HG03025 (cell line): ENCODE data around the gene PRKAR2A.

Experiments
- ATAC-seq: cut with Tn5 transposase; IDR thresholded peaks from one replicate; pipeline ENCODE4 v1.9.1; 2021; ENCODE audit warnings: mild to moderate bottlenecking, moderate library complexity; ENCODE audit not compliant: unreplicated experiment, low FRiP score

The PRKAR2A gene

DNA sequence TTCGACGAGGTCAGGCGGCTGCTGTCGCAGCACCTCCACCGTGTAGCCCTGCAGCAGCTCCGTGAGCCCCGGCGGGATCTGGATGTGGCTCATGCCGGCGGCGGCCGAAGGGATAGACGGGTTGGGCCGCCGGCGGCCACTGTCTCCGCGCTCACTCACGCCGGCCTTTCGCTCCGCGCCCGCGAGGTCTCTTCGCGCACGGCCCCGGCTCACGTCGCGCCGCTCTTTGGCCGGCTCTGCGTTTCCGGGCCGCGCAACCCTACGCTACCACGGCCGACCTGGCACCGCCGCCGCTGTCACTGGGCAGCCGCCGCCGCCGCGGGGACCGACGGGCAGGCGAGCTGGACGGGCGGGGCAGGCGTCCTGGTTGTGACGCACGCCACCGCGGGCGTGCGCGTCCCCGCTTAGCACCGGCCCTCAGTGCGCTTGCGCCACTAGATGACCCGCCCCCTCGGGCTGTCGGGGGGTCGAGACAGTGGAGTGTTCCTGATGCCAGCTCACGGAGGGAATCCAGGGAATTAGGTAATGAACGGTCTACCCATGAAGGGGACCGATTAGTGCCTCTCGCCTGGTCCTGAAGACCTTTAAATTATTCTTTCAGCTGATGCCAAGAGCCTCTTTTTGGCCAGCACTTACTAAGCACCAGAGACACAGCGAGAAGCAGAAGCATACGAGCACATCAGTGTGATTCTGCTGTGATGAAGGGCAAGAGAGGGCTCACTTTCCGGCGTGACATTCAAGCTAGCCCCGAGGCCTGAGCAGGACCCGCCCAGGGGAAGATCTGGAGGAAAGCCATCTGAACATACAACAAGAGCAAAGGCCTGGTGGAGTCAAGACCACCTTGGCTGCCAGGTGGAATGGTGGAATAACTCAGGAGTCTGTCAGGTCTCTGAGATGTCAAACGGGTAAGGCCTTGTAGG lies at the start of gene PRKAR2A:
PRKAR2A (minus strand) TSS at position 371 of the 920 bp plus-strand sequence; CDS start at position 93, 278 bp downstream.
- peak; percentile 84 for ATAC-seq

- ATAC-seq, result no peak
These were observed 49.3 kb upstream of the PRKAR2A start for GRCh38 chr3:48896936-48897335.

DNA sequence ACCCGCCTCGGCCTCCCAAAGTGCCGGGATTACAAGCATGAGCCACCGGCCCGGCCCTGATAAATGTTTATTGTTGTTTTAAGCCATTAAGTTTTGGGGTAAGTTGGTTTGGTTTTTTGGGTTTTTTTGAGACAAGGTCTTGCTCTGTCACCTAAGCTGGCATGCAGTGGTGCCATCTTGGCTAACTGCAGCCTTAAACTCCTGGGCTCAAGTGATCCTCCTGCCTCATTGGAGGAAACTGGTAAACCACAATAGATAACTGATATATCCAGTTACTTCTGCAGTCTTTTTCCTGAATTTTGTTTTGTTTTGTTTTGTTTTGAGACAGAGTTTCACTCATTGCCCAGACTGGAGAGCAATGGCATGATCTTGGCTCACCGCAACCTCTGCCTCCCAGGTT lies 46.8 kb upstream of the PRKAR2A start:
- ATAC-seq, result no peak

DNA sequence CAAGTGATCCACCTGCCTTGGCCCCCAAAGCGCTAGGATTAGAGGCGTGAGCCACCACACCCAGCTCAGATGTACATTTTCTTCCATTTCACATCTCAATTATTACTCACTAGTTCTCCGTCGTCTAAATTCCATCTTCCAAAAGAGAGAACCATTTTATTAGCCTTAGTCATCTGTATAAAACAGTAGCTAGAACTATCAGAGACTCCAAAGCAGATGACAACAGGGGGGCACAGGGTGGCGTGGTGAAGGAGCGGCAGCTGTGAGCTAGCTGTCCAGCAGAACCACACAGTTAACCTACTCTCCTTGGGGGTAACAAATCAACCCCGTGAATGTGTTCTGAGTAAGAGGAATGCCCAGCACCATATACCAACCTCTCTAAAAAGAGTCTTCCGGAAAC lies 43.9 kb upstream of the PRKAR2A start:
- no peak for ATAC-seq

DNA sequence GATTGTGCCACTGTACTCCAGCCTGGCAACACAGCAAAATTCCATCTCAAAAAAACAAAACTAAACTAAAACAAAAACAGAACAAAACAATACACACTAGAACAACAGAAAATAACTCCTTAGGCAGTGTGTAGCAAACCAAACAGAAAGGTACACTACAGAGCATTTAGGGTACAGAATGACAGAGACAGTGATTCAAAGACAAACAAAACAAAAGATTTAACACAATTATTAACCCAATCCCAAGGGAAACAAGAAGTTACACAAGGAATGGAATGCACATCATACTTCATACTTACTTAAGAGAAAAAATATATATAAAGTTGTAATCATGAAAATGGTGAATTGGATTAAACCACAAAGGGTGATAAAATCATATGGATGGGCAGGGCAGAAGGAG lies 38.1 kb upstream of the PRKAR2A start:
- no peak for ATAC-seq

DNA sequence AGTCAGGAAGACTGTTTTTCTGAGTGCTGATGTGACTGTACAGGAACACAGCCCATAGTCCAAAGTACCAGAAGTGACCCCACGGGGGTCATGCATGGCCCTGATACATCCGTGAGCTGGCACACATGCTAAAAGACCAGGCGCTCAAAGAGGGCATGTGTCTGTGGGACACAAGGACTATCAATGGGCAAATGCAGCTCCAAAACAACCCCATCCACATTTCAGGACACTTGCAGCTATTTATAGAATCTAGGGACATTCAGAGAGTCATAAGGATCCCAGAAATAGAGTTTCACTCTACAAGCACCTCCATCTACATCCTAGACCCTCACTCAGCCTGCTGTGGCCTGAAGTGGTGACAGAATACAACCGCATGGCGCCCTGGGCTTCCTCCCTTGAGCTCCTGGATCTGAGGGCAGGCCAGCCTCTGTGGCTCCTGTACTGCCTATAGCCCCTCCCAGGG lies 34.0 kb upstream of the PRKAR2A start:
- ATAC-seq, result no peak

DNA sequence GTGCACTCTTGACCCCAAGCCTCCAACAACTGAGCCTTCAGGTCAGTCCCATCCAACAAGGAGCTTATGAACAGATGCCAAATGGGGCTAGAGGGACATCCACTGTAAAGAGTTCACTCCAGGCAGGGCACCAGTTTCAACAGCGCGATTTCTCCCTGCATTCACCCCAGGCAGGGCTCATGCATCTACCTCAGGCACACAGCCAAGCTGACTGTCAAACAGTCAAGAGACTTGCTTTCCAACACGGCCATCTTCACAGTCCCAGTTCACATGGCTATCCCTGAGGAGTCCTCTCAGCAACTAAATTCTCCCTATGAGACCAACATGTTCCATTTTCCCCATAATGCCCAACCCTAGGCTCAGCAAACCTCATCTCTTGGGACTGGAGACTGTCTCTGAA lies 33.3 kb upstream of the PRKAR2A start:
- no peak for ATAC-seq

GRCh38 chr3:48879994-48880377 lies 32.3 kb upstream of the PRKAR2A start:
- no peak for ATAC-seq

DNA sequence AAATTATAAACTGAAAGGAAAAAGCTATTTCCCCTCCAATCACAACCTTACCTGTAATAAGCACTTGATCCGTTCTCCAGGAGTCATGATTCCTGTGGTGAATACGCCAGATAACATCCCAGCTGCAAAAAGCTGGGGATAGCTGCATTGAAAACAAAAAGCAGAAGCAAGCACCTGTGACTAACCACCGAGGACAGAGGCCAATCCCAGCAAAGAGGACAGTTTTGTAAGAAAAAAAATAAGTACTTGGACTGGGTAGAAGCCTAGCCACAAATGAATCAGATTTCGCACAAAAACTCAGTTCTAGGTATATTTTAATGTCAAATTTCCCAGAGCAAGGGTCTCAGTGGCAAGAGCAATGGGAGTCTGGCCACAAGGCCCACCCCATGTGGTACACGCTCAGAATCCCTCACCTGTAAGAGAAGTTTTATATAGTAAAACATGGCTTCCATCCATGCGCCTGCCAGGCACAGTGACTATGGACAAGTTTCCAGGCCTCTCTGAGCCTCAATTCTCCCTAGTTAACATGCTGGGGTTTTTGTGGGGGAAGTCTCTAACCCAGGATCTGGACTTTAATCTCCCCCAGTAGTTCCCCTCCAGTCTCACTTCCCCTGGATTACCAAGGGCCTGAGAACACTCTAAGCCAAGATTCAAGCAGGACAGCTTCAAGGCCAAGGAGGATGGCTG lies 31.8 kb upstream of the PRKAR2A start:
- ATAC-seq, result no peak

DNA sequence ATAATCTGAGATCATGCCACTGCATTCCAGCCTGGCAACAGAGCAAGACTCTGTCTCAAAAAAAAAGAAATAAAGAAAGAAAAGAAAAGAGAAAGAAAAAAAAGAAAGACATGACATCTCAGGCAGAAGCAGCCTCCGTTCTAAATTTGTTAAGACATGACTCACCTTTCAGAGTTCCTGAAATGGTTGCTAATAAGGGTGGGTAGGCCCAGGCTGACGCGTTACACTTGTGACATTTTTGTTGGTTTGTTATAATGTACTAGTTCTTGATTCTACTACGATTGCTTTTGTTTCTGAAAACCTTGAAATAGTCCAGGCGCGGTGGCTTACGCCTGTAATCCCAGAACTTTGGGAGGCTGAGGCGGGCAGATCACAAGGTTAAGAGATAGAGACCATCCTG lies 30.0 kb upstream of the PRKAR2A start:
- no peak for ATAC-seq

- ATAC-seq, result no peak
These were observed 15.4 kb upstream of the PRKAR2A start for GRCh38 chr3:48863122-48863521.

GRCh38 chr3:48859206-48859605 lies 11.5 kb upstream of the PRKAR2A start:
- no peak for ATAC-seq

DNA sequence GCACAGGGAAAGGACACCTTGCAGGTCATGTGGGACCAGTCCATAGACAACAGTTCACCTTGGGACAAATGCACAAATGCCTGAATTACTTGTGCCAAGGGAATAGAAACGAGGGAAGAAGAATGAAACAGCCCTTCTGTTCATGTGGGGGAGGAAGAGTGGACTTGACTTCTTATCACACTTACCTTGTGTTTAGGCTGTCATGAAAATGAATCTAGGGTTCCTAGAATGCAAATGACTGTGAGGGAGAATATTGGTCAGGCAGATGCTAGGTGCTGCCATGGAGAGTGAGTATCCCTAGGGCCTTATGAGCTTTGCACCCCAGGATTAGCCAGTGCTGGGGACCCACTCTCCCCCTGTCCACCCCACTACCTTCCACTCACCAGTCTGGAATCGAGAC lies 11.0 kb upstream of the PRKAR2A start:
- ATAC-seq, result no peak

- ATAC-seq, result no peak
These were observed 10.0 kb upstream of the PRKAR2A start for GRCh38 chr3:48857641-48858040.

DNA sequence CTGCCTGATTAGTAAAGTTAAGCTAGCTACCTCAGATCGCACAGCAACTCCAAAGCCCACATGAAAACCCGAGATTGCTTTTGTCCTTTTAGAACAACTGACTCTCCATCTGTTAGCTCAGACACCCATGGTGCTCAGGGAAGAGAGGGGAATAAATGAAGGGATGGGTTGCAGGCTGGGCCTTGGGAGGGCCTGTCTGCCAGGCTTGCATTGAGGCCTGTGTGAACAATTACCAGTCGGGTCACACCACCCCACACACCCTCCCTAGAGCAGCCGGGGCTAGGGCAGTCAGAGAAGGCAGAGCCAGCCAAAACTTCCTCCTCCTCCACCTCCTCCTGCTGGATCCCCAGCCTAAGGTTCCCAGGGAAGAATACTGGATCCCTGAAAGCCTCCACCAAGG lies 8.8 kb upstream of the PRKAR2A start:
- no peak for ATAC-seq

DNA sequence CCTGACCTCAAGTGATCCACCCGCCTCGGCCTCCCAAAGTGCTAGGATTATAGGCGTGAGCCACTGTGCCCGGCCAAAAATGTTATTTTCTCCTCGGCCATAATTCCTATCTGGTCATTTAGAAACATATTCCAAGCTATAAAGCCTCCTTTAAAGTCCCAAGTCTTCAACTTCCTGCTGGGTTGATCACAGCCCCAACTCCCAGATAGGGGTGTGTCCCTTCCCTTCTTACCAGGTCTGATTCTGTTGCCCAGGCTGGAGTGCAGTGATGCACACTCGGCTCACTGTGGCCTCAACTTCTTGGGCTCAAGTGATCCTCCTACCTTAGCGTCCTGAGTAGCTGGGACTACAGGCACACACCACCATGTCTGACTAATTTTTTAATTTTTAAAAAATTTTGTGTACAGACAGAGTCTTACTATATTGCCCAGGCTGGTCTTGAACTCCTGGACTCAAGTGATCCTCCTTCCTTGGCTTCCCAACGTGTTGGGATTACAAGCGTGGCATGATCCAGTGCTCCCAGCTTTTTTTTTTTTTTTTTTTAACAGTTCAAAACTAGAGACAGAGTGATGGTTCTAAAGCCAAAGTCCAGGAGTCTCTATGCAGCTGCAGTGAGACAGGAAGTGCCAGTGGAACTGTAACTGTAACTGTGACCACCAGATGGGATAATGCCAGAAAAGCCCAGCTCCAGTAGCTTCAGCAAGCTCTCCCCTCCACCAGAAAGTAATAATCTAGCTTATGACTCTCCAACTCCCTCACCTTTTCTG lies 8.2 kb upstream of the PRKAR2A start:
- no peak for ATAC-seq

DNA sequence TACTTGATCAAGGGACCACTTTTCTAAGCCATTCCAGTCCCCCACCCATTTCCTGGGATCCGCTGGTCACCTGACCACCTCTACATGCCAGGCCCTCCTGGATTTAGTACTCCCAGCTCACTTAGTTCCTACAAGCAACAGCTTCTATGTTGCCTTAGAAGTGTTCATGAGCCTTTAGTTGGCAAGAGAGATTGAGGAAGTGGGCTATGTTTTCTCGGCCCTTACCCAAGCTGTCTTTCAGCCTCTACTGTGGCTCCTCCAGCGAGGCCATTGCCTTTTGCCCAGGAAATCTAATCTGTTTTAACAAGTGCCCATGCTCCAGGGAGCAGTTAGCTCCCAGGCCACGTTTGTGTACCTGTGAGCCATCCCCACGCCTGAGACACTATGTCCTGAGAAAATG lies 4.5 kb upstream of the PRKAR2A start:
- ATAC-seq, result no peak

DNA sequence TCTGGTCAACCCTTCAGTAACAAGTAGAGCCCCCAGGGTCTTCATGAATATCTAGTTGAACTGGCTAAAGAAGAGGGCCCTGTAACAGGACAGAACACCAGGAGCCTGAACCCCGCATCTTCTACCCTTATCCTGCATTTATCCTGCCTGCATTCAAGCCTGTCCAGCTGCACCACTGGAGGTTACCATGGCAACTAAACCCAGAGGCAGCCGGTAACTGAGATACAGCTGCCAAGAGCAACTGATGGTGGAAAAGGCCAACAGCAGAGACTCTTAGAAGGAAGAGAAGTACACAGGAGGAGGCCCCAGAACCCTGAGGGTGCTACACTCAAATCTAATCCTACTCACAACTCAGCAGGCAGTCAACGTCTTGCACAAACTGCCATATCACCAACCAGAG lies 3.7 kb upstream of the PRKAR2A start:
- no peak for ATAC-seq

DNA sequence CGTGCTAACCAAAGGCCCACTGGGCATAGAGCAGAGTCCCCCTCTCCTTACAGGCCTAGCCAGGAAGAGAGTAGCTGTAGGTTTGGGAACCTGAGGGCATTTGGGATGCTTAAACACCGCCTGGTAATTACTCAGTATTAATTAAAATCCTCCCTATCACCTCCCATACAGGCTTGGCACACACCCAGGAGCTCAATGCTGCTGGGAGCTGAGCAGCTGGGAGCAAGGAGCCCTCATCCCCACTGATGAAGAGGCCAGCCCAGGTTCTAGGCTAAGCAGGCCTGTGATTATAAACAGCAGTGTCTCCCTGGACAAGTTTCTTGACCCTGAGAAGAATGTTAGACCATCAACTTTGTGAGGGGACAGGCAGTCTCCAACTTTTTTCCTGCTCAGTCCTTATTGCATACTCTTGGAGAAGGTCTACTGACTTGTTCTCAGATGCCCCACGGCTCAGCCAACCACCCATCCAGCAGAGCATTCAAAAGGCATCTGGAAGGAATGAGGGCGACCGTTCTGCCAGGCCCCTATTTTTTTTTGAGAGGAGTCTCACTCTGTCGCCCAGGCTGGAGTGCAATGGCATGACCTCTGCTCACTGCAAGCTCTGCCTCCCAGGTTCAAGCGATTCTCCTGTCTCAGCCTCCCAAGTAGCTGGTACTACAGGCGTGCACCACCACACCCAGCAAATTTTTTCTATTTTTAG lies 1.3 kb upstream of the PRKAR2A start:
- ATAC-seq, result no peak

GRCh38 chr3:48847053-48847503 lies 596 bp downstream of the PRKAR2A start:
- peak; percentile 31 for ATAC-seq
